GM18909 (cell line): Measurements from ENCODE around the gene PIP5KL1.

Experiments used
- ATAC-seq: cut with Tn5 transposase; IDR thresholded peaks from one replicate; pipeline ENCODE4 v1.9.1; 2021; ENCODE audit warnings: mild to moderate bottlenecking; ENCODE audit not compliant: unreplicated experiment, poor library complexity

Gene PIP5KL1

DNA sequence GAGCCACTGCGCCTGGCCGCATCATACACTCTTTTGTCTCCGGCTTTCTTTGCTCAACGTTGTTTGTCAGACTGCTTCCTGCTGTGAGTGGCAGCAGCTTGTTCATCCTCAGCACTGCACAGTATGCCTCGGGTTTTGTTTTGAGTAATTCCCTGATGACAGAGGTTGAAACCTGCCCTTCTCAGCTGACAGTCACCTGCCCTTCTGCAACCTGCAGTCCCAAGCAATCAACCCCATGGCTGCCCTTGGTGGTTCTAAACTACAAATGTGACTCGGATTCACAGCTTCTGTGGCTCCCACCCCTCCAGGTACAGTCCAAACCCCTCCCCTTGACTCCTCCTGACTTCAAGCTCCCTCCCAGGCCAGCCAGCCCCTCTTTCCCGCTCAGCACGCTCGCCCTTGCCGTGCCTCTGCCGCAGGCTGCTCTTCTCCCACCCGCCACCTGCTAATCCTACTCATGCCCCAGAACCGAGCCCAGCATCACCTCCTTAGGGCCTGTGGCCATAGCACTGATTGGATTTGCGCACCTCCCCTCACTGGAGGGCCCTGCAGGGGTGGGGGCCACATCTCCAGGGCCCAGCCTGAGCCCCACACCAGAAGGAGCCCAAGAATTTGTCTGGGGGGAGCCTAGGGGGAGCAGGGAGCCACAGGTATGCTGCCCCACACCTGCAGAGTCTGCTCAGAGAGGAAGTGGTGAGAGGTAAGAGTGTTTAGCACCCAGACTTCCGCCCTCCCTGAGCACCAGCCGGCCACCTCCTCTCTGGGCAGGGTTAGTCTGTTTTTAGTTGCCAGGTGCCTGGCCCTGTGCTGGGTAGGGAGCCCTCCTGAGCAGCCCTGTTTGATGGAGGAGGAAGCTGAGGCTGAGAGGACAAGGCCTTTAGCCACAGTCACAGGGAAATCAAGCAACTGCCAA, 40.1 kb upstream of the PIP5KL1 start:
- ATAC-seq: peak; percentile 73

DNA sequence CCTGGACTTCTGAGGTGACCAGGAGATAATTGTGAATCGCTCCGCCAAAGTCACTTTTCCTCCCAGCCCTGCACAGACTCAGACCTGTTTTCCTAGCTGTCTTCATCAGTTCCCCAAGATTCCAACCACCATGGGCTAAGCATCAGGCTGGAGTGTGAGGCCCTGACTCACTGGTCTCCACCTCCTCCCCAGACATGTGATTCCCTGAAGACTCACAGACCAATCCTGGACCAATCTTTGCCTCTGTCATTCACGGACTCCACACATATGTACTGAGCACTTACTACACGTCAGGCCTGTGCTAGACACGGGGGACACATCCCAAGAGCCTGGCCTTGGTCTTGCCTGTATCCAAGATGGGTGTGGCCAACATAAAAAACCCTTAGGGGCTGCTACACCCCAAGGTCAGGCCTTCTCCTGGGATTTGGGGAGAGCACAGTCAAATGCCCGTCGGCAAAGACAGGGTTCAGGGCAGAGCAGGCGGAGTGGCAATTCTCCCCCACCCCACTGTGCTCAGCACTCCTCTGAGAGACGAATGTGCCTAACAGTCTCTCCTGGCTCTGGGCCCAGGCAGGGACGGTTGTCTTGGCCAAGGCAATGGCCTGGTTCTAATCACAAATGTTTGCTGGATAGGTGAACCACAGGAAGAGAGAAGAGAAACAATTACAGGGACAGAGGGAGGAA, 38.3 kb upstream of the PIP5KL1 start:
- no peak for ATAC-seq

DNA sequence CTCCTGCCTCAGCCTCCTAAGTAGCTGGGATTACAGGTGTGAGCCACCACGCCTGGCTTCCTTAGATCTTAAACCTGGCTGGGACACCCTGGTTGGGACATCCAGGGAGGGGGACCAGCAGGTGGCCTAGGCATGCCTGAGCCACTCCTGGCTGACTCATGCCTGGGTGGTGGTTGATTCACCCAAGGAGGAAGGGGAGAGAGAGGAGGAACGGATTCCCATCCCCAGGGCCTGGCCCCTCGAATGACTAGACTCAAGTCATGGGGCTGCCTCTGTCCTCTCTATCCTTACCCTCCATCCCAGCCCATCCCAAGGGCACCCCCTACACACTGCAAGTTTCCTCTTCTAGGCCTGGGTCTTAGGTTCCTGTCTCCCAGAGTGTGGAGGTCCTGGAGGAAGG, 37.5 kb upstream of the PIP5KL1 start:
- no peak for ATAC-seq

DNA sequence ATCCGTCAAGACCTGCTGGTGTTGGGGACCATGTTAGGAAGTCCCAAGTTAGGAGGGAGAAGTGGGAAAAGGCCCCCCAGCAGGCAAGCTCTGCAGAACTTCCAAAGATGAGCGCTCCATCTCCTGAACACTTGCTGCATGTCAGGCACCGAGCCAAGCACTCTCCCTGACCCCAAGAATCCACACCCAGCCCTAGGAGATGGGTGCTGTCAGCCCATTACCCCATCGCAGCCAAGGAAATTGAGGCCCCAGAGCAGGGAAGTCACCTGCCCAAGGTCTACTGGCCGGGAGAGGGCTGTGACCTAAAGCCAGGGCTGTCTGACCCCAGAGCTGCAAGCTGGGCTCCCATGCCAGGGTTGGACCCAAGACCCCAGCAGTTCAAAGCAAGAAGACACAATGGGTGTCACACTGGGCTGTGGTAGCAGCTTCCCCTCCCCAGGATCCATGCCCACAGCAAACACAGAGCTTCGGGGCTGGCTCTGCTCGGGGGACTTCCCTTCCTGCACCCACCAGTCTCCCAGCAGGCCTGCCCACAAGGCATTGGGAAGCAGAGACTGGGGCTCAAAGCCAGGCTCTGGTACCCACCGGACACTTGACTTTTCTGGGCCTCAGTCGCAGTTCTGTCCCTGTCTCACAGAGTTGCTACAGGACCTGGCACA, 36.7 kb upstream of the PIP5KL1 start:
- ATAC-seq: no peak

DNA sequence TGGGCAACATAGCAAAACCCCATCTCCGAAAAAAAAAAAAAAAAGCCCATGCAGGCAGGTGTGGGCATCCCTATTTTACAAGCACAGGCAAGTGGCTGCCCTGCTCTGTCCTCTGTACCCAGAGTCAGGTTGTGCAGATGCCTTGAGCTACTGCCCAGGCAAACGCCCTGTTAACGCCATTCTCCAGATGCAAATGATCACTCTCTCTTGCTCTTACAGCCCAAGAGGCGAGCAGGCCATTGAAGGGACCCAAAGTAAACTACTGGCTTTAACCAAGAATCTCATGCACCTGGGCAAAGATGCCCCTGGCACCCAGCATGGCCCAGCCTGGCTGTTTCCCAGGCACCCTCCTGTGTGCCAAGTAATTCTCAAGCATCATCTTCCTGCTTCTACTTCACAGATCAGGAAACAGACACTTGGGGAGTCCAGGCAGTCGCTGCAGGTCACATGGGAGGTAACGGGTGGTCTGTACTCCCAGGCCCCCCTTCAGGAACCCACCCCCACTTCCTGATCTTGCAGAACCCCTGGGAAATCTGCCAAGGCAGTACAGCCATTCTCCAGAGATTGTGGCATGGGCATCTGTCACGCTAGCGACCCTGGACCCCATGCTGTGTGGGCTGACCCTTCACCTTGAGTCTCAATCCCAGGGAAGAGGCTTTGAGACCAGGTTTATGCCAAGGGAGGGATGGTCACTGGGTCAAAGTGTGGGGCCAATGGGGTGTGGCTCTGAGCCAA, 36.0 kb upstream of the PIP5KL1 start:
- ATAC-seq: no peak

DNA sequence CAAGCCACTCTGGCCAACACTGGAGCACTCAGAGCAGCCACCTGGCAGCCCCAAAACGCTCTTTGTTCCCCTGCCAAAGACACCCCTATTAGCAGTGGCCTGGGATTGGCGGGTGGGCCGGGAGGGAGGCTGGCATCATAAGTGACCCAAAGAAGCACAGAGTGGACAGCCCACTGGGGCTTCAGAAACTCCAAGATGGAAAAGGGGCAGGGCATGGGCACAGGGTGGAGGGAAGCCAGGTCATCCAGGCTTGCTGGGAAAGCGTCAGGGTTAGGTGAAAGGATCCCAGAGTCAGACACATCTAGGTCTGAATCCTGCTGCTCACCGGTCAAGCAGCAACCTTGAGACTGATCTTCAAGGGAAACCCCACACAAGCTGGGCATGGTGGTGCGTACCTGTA, 35.4 kb upstream of the PIP5KL1 start:
- no peak for ATAC-seq

DNA sequence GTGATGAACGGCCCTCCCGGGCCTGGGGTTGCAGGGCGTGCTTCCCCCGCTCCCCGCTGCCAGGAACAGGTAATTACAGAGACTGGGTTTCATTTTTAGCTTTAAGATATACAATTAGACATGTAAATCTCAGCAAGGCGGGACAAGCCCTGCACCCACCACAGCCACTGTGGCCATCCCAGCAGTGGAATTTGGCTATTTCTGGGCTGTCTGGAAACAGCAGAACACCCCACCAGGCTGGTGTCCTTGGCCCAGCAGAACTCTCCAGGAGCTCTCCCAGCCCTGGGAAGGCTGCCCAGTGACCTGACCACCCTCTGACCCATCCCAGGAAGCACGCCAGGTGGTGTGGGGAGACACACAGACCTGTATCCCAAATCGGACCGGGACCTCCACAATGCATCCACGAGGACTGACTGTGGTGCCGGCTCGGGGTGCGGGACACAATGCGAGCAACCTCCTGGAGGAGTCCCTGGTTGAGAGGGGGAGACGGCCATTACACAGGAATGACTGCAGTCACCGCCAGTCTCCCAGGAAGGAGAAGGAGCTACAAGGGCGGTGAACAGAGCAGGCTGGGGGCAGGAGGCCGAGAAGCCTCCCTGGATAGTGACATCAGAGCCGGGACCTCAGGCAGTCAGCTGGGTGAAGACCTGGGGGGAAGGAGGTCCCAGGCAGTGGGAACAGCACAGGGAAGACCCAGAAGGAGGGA, 32.9 kb upstream of the PIP5KL1 start:
- no peak for ATAC-seq

DNA sequence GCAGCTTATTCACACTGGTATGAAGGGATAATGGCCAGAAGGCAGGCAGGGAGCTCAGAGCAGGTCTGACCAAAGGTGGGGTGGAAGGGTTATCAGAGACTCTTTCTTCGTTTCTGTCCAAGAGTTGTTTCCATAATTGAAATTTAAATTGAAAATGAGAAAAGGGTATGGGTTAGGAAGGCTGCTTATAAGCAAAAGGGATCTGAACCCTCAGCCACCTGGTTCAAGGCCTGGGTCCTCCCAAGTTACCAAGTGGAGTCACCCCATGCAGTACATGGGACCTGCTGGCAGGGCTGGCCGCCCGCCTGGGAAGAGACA, 32.4 kb upstream of the PIP5KL1 start:
- no peak for ATAC-seq

DNA sequence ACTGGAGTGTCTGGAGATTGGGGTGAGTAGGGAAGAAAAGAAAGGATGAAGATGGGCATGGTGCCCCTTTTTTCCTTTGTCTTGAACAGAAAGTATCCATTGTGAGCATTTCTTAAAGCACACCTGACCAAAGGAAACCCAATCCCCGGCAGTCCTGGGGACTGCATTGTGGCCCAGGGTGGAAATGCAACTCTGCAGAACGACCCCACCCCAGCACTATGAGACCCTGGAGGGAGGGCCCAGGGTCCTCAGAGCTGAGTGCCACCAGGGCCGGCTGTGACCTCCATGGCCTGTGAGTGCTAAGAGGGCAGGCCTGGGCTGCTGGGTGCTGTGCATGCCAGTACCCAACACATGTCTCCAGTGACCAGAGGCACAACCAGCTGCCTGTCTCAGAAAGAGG, 31.7 kb upstream of the PIP5KL1 start:
- ATAC-seq: no peak

DNA sequence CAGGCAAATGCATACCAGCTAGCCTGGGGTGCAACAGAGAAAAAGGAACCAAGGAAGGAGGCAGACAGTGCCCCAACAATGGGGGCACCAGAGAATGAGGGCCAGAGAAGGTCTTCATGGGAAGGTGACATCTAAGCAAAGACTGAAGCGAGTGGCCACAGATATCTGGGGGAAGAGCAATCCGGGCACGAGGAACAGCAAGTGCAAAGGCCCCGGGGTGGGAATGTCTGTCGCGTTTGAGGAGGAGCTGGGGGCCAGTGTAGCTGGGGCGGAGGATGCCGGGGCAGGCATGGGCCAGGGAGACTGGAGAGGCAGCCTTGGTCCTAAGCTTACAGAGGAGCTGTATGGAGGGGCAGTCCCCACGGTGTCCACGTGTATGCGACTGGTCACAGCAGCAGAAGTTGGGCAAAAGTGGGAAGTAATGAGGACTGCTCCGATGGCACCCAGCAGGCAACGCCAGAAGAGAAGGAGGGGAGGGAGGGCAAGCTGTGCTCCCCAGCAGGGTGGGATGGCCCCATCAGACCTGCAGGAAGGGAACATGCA, 31.1 kb upstream of the PIP5KL1 start:
- no peak for ATAC-seq

DNA sequence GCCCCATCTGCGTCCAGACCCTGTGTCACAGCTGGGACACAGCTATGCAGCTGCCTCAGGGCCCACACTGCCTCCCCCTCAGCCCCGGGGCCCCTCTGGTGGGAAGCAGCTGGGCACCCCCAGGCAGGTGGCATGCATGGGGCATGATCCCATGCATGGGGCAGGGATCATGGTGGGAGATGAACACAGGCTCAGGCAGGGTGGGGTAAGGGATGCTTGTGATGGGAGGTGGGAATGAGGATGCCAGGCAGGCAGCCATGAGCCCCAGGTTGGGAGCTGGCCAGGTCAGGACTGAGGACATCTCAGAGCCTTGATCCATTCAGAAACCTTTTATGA, 30.5 kb upstream of the PIP5KL1 start:
- no peak for ATAC-seq

DNA sequence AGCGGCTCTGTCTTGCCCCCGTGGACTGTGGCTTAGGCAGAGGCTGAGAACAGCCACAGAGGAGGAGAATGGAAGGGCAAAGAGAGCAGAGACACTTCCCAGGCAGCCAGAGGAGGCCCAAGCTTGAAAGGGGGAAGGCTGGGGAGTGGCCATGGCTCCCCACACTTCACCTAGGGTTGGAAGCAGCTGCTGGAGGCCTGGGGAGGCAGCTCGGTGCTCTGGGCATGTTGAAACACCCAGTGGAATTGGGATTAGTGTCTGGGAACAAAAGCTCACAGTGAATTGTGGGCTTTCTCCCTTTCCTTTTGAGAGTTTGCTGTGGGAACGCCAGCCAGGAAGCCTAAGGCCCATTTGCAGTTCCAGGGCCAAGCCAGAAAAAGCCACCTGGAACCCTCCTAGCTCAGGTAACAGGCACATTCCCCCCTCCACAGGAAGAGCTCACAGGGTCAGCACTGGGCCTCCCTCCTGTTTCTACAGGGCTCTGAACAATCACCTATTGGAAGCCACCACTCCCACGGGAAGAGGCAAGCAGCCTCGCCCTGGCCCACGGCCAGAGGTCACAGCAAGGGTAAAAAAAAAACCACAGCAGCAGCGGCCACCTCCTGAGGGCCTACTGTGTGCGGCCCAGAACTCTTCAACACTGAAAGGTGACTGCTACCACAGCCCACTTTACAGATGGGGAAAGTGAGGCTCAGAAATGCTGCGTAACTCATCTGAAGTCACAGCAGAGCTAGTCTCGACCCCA, 30.0 kb upstream of the PIP5KL1 start:
- no peak for ATAC-seq

DNA sequence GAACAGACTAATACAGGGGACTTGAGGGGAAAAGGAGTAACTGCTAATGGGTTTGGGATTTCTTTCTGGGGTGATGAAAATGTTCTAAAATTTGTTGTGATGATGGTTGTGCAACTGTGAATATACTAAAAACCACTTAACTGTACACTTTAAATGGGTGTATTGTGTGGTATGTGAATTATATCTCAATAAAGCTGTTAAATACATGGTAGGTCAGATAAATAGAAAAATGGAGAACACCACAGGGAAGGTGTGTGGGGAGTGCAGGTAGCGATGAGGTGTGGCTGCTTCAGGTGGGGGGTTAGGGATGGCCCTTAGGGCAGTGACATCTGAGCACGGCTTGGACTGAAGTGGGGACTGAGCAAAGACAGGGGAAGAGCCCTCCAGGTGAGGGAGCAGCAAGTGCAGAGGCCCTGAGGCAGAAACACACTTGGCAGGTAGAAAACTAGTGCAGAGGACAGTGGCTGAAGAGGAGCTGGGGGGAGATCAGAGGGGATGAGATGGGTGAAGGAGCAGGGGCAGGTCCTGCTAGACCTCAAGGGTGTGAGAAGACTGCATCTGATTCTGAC, 29.3 kb upstream of the PIP5KL1 start:
- no peak for ATAC-seq

DNA sequence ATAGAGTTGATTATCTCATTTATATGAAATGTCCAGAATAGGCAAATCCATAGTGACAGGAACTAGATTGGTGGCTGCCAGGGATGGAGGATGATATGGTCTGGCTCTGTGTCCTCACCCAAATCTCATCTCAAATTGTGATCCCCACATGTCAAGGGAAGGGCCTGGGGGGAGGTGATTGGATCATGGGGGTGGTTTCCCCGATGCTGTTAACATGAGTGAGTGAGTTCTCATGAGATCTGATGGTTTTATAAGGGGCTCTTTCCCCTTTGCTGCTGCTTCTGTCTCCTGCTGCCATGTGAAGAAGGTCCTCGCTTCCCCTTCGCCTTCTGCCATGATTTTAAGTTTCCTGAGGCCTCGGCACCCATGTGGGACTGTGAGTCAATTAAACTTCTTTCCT, 28.8 kb upstream of the PIP5KL1 start:
- ATAC-seq: no peak

DNA sequence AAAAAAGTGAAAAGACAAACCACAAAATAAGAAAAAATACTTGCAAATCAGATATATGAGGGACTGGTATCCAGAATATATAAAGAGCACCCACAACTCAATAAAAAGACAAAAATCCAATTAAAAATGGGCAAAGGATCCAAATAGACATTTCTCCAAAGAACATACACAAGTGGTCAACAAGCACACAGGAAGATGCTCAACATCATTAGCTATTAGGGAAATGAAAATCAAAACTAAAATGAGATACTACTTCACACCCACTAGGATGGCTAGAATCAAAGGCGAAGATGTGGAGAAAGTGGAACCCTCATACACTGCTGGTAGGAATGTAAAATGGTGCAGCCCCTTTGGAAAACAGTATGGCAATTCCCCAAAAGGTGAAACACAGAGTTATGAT, 28.2 kb upstream of the PIP5KL1 start:
- no peak for ATAC-seq

DNA sequence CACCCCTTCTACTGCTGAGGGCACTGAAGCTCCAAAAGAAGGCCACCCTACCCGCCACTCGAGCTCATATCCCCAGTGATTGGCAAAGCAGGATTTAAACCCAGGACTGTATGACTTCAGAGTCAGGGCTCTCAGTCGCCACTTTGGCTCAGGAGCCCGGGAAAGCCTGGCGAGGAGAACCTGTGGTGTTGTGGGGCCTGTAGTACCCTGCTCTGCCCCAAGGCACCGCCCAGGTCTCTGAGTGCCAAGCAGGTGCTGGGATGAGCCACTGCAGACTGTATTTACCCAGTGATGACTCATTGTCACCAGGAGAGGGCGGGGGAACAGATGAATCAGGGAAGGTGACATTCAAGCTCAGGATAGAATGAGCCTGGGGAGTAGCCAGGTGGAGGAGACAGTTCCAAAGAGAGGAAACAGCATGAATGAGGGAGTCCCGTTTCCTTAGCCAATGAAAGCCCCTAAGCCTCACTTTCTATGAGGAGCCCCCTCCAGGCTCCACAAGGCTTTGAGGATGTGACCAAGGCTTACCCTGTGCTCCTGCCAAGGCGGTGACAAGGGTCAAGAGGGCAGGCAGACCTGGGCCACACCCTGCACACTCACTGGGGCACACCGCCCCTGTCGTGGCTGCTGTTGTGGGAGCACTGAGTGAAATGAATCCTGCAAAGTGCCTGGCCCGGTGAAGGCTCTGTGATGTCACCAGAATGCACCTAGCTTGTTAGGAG, 24.9 kb upstream of the PIP5KL1 start:
- ATAC-seq: no peak

DNA sequence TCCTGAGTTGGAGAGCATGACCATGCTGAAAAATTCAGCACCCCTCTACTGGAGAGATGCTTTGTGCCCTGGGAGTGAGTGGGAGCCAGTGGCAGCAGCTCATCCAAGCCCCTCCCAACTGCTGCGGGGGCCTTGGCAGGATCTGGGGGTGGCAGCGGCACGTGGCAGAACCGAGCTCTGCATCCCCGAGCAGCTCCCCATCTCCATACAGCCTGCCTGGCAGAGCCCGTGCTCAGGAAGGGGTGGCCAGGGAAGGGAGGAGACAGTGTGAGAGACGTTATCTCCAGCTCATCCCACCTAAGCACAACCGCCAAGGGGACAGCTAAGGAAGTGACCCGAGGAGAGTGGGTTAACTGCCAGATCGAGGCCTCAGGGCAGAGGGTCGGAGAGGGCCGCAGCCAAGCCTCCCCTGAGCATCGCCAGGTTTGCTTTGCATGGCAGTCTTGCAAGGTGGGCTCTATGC, 24.3 kb upstream of the PIP5KL1 start:
- no peak for ATAC-seq

DNA sequence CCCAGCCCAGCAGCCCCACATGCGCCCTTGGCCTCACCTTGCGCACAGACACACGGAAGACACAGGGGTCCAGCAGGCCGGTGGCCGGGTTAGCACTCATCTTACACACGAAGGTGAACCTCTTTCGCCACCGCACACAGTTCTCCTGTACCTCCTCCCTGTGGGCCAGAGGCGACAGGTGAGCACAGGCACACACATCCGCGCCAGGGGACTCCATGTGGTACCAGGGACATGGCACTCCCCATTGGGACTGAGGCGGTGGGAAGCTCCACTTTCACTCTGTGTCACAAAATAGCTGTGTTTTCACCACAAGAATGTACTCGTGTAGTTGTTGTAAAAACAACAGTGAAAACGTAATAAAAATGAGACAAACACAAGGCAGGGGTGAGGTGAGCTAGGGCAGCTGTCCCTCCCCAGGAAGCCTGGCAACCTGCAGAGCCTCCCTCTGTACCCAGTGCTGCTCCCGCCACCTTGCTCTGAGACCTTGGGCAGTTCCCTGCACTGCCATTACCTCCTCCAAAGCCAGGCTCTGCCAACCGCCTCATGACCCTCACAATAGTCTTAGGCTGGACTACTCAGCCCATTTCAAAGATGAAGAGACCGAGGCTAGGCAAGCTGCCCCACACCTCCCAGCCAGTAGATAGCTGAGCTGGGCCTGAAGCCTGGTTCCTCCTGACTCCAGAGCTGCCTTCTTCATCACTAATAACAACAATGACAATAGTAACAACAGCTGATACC, 23.4 kb upstream of the PIP5KL1 start:
- ATAC-seq: no peak
